Right cardiac atrium (tissue), 5 donors: ENCODE data around the gene PLCL2. TPM values are rescaled to one million over a fixed set of nuclear protein-coding genes. Genes with fewer than 3 reads are reported as not detected.

ENCODE experiments used
- ATAC-seq, 2 donors: fragments of 200-7000 bp; cut with Tn5 transposase; one replicate each; pipeline versions ENCODE4 v1.8.0 to v1.9.1; 2020; ENCODE audit warnings: moderate library complexity in 2 of 2, mild to moderate bottlenecking in 1 of 2
- DNase-seq, 3 donors: peaks; one replicate each; pipeline ENCODE4 v3.0.0-alpha.2; 2020
- H3K27ac ChIP-seq: one replicate; pipeline ENCODE4 v1.5.1; 2013; ENCODE audit warnings: mild to moderate bottlenecking, low read length, control low read depth, moderate library complexity
- H3K27me3 ChIP-seq: one replicate; pipeline ENCODE4 v1.6.1; 2013; ENCODE audit not compliant: control insufficient read depth, insufficient read depth
- H3K4me1 ChIP-seq: one replicate; pipeline ENCODE4 v1.6.1; 2013; ENCODE audit warnings: low read length; ENCODE audit not compliant: control insufficient read depth, insufficient read depth
- H3K4me3 ChIP-seq: one replicate; pipeline ENCODE4 v1.5.1; 2013; ENCODE audit warnings: low read length, control low read depth
- H3K9me3 ChIP-seq: one replicate; pipeline ENCODE4 v1.6.1; 2013; ENCODE audit warnings: low read length; ENCODE audit not compliant: control insufficient read depth
- WGBS: extraction: QIAGEN DNeasy Blood & Tissue Kit; methylation state at CpG from one replicate; pipeline ENCODE4 v1.1.7; 2013; 5-methylcytosine and 5-hydroxymethylcytosine counted together
- intact Hi-C, 4 donors: fragments of 100-400 bp; cut with DNase I; formaldehyde crosslinking; loops; one replicate each; pipeline versions ENCODE4 v1.11.0 to v1.14.0; 2022 to 2023
- polyA plus RNA-seq: library from polyadenylated mRNA; stranded (reverse); fragments of 200-250 nt; gene quantifications from one replicate; pipeline ENCODE4 v1.2.3, GENCODE V29; 2013
- total RNA-seq, 4 donors: library from RNA; stranded (reverse); fragmentation: NEBNext Ultra II Directional; extraction: Animal tissue kit (Norgen Biotek cat#: 25700); gene quantifications; one replicate each; pipeline ENCODE4 v1.2.1, GENCODE V29; 2021
- donor health status: healthy with polysubstance abuse.
- donor health status: DM: no; HTN: yes; CAD: no.
- donor health status: DM: no; HTN: no; CAD: no.
- donor health status: DM: no; HTN: yes; CAD: no; lungs with severe emphysema.
- donor health status: DM: yes; HTN: yes; CAD: no.

PLCL2 gene
- total and polyA plus RNA-seq, 5 donors = 12.5 to 47.4 (median 36.9) TPM

GRCh38 chr3:16908016-16908807 lies 23.5 kb downstream of the PLCL2 start:
- Histone ChIP-seq H3K9me3 (no peaks in the 10 kb centered on the region), H3K4me3 (no peak overlapping the region), H3K27me3 (no peaks in the 10 kb centered on the region), H3K27ac (peak overlapping the region; percentile 36), H3K4me1 (peaks cover 25% of the 10 kb centered on the region)
- DNase-seq (no peak), ATAC-seq (no peak)
- intact Hi-C loops = no loop called here
- 75% methylated on average over 6 of the region's 6 CpGs for WGBS

- no peak for DNase-seq
- Histone ChIP-seq H3K27me3 (no peaks in the 10 kb centered on the region), H3K27ac (no peak overlapping the region), H3K4me3 (no peak overlapping the region), H3K9me3 (no peaks in the 10 kb centered on the region), H3K4me1 (peaks cover 25% of the 10 kb centered on the region)
- intact Hi-C loops = no loop called here
- 71% methylated on average over 2 of the region's 2 CpGs for WGBS
- no peak for ATAC-seq
Observed at GRCh38 chr3:16908896-16909295, 24.1 kb downstream of the PLCL2 start.

- peaks cover 20% of the 10 kb centered on the region for H3K4me1 ChIP-seq
- H3K27me3 ChIP-seq = no peaks in the 10 kb centered on the region
- no peak overlapping the region for H3K27ac ChIP-seq
- no peak overlapping the region for H3K4me3 ChIP-seq
- no peaks in the 10 kb centered on the region for H3K9me3 ChIP-seq
- intact Hi-C loops = no loop called here
- DNase-seq (no peak), ATAC-seq (no peak)
- 93% methylated on average over 3 of the region's 3 CpGs for WGBS
Observed at GRCh38 chr3:16909802-16910201, 25.0 kb downstream of the PLCL2 start.

- H3K27ac ChIP-seq = no peak overlapping the region
- 71% methylated on average over 3 of the region's 3 CpGs for WGBS
- peaks cover 17% of the 10 kb centered on the region for H3K4me1 ChIP-seq
Observed at GRCh38 chr3:16910207-16910606, 25.5 kb downstream of the PLCL2 start.

GRCh38 chr3:16911916-16912315 lies 27.2 kb downstream of the PLCL2 start:
- no peak for ATAC-seq
- H3K27ac ChIP-seq = no peak overlapping the region
- H3K4me3 ChIP-seq = no peak overlapping the region
- peaks cover 15% of the 10 kb centered on the region for H3K4me1 ChIP-seq
- no peaks in the 10 kb centered on the region for H3K9me3 ChIP-seq
- intact Hi-C loops = no loop called here
- 94% methylated on average over 2 of the region's 2 CpGs for WGBS
- DNase-seq = no peak
- no peaks in the 10 kb centered on the region for H3K27me3 ChIP-seq

More at GRCh38 chr3:16910207-16910606, 25.5 kb downstream of the PLCL2 start:
- H3K27me3 ChIP-seq = no peaks in the 10 kb centered on the region
- DNase-seq = no peak
- intact Hi-C loops = no loop called here
- H3K4me3 ChIP-seq = no peak overlapping the region
- no peak for ATAC-seq
- H3K9me3 ChIP-seq = no peaks in the 10 kb centered on the region

GRCh38 chr3:16912400-16913263 lies 27.9 kb downstream of the PLCL2 start:
- Histone ChIP-seq H3K27me3 (no peaks in the 10 kb centered on the region), H3K4me1 (peaks cover 16% of the 10 kb centered on the region), H3K27ac (no peak overlapping the region), H3K4me3 (no peak overlapping the region), H3K9me3 (no peaks in the 10 kb centered on the region)
- 83% methylated on average over 3 of the region's 3 CpGs for WGBS
- ATAC-seq (no peak), DNase-seq (no peak)
- intact Hi-C loops = no loop called here

GRCh38 chr3:16913264-16913580 lies 28.5 kb downstream of the PLCL2 start:
- ATAC-seq (no peak), DNase-seq (no peak)
- Histone ChIP-seq H3K27ac (no peak overlapping the region), H3K4me1 (peaks cover 16% of the 10 kb centered on the region), H3K9me3 (no peaks in the 10 kb centered on the region), H3K4me3 (no peak overlapping the region), H3K27me3 (no peaks in the 10 kb centered on the region)
- 93% methylated on average over 2 of the region's 2 CpGs for WGBS
- intact Hi-C loops = no loop called here

- ATAC-seq (peak; percentile 65 to 96), DNase-seq (no peak)
- intact Hi-C loops = no loop called here
- Histone ChIP-seq H3K4me3 (no peak overlapping the region), H3K4me1 (peaks cover 10% of the 10 kb centered on the region), H3K27me3 (no peaks in the 10 kb centered on the region), H3K9me3 (no peaks in the 10 kb centered on the region), H3K27ac (peak overlapping the region; percentile 8)
- 31% methylated on average over 5 of the region's 5 CpGs for WGBS
Observed at GRCh38 chr3:16916840-16917239, 32.1 kb downstream of the PLCL2 start.

GRCh38 chr3:16917256-16917935 lies 32.6 kb downstream of the PLCL2 start:
- ATAC-seq (peak; percentile 77 to 84), DNase-seq (no peak)
- intact Hi-C loops = no loop called here
- peak overlapping the region; percentile 67 for H3K27ac ChIP-seq
- no peak overlapping the region for H3K4me3 ChIP-seq
- H3K27me3 ChIP-seq = no peaks in the 10 kb centered on the region
- no peaks in the 10 kb centered on the region for H3K9me3 ChIP-seq
- peaks cover 10% of the 10 kb centered on the region for H3K4me1 ChIP-seq

- WGBS = 93% methylated on average over 3 of the region's 3 CpGs
- DNase-seq (no peak), ATAC-seq (no peak)
- H3K27me3 ChIP-seq = no peaks in the 10 kb centered on the region
- no peak overlapping the region for H3K4me3 ChIP-seq
- no peaks in the 10 kb centered on the region for H3K9me3 ChIP-seq
- peaks cover 10% of the 10 kb centered on the region for H3K4me1 ChIP-seq
- H3K27ac ChIP-seq = no peak overlapping the region
- intact Hi-C loops = no loop called here
Observed at GRCh38 chr3:16917980-16918682, 33.4 kb downstream of the PLCL2 start.

- Histone ChIP-seq H3K27me3 (no peaks in the 10 kb centered on the region), H3K4me1 (peaks cover 10% of the 10 kb centered on the region), H3K4me3 (no peak overlapping the region), H3K27ac (no peak overlapping the region), H3K9me3 (no peaks in the 10 kb centered on the region)
- ATAC-seq (no peak), DNase-seq (no peak)
- intact Hi-C loops = no loop called here
Observed at GRCh38 chr3:16918683-16919025, 33.9 kb downstream of the PLCL2 start.
